AG04450 (cell line): Measurements from ENCODE around the gene ORM1. TPM values are rescaled to one million over a fixed set of nuclear protein-coding genes. Genes with fewer than 3 reads are reported as not detected.

Source experiments
- CTCF ChIA-PET: fragments of 300-600, 350-600 bp; formaldehyde crosslinking; extraction: SDS; loops from one replicate; lab custom pipeline; 2022; ENCODE audit warnings: antibody characterized with exemption, inconsistent platforms; lab: Charles Lee
- POLR2A ChIA-PET: fragments of 350-600 bp; formaldehyde crosslinking; extraction: SDS; loops from one replicate; lab custom pipeline; 2021; ENCODE audit warnings: antibody characterized with exemption, inconsistent platforms; lab: Yijun Ruan, JAX
- DNase-seq: peaks from one replicate; pipeline ENCODE4 v3.0.0-alpha.2; 2011; ENCODE audit warnings: low read depth, low spot score
- H3K27ac ChIP-seq: one replicate; pipeline ENCODE4 v1.5.1; 2012; ENCODE audit warnings: low read depth, low read length, control low read depth
- H3K27me3 ChIP-seq: one replicate; pipeline ENCODE4 v1.6.0; 2012; ENCODE audit warnings: low read length; ENCODE audit not compliant: control insufficient read depth, insufficient read depth
- H3K4me3 ChIP-seq: 2 replicates; pipeline ENCODE4 v1.5.1; 2011; ENCODE audit warnings: mild to moderate bottlenecking, low read depth, low read length, control low read depth
- H3K9me3 ChIP-seq: 2 replicates; pipeline ENCODE4 v1.5.1; 2012; ENCODE audit warnings: low read length; ENCODE audit not compliant: control insufficient read depth, insufficient read depth
- CTCF ChIP-seq: IDR thresholded peaks from 2 replicates; pipeline ENCODE4 v1.5.1; 2011; ENCODE audit warnings: low read depth, low read length, control low read depth, inconsistent platforms
- polyA plus RNA-seq: library from polyadenylated mRNA; depleted of rRNA; stranded (reverse); fragments of >200 nt; gene quantifications from 2 replicates; pipeline ENCODE4 v1.2.3, GENCODE V29; 2011

ORM1 gene
- polyA plus RNA-seq, 1 experiment, result 0.17 TPM

GRCh38 chr9:114315723-114316363 lies 7.1 kb upstream of the ORM1 start:
- ChIA-PET CTCF (interaction anchor here (0.6 to 1.6 kb wide), 4 partner anchors 25 to 277 kb away, joined by 4 to 6 read pairs (median 5); no protein-coding TSS in a partner anchor), POLR2A (no interaction called here)
- no peak for DNase-seq
- H3K27me3 ChIP-seq, result no peaks in the 10 kb centered on the region
- H3K4me3 ChIP-seq, result no peak overlapping the region
- H3K27ac ChIP-seq, result no peak overlapping the region
- H3K9me3 ChIP-seq, result peaks cover 7% of the 10 kb centered on the region
- no peak for TF ChIP-seq CTCF

GRCh38 chr9:114316605-114317230 lies 6.2 kb upstream of the ORM1 start:
- DNase-seq, result no peak
- ChIA-PET CTCF (interaction anchor here (0.6 to 1.6 kb wide), 4 partner anchors 26 to 278 kb away, joined by 4 to 6 read pairs (median 4); no protein-coding TSS in a partner anchor), POLR2A (no interaction called here)
- H3K4me3 ChIP-seq, result no peak overlapping the region
- H3K27me3 ChIP-seq, result no peaks in the 10 kb centered on the region
- H3K9me3 ChIP-seq, result peaks cover 7% of the 10 kb centered on the region
- TF ChIP-seq CTCF, result no peak
- no peak overlapping the region for H3K27ac ChIP-seq

- no peak for TF ChIP-seq CTCF
- Histone ChIP-seq H3K4me3 (no peak overlapping the region), H3K27ac (peak overlapping the region; percentile 86), H3K27me3 (no peaks in the 10 kb centered on the region), H3K9me3 (peaks cover 7% of the 10 kb centered on the region)
- ChIA-PET POLR2A (no interaction called here), CTCF (interaction anchor here (1.0 to 1.4 kb wide), 2 partner anchors 27 to 210 kb away, joined by 4 to 5 read pairs; no protein-coding TSS in a partner anchor)
- DNase-seq, result peak; percentile 70
Observed at GRCh38 chr9:114317665-114318357, 5.1 kb upstream of the ORM1 start.

GRCh38 chr9:114318416-114318815 lies 4.5 kb upstream of the ORM1 start:
- Histone ChIP-seq H3K9me3 (peaks cover 7% of the 10 kb centered on the region), H3K27ac (peak overlapping the region; percentile 86), H3K27me3 (no peaks in the 10 kb centered on the region), H3K4me3 (no peak overlapping the region)
- POLR2A ChIA-PET, result no interaction called here
- DNase-seq, result no peak
- CTCF ChIA-PET, result interaction anchor here (2.8 kb wide), 1 partner anchor 210 kb away, joined by 11 read pairs; no protein-coding TSS in a partner anchor
- no peak for TF ChIP-seq CTCF
